ENCODE data around the gene NCKAP5.
"Not testable (repeated sequence)": the region's sequence is repeated elsewhere in the genome, so short reads cannot be mapped to it uniquely, and the experiment has no call there.

DNA sequence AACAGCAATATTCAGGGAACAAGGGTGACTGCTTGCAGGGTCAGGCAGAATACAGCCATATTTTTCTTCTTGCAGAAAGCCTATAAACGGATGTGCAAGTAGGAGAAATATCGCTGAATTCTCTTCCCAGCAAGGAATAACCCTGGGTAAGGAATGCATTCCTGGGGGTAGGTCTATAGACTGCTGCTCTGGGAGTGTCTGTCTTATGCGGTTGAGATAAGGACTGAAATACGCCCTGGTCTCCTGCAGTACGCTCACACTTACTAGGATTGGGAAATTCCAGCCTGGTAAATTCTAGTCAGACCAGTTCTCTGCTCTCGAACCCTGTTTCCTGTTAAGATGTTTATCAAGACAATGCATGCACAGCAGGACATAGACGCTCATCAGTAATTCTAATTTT lies 361.6 kb downstream of the NCKAP5 start:
- TF ChIP-seq, protein P1, sequence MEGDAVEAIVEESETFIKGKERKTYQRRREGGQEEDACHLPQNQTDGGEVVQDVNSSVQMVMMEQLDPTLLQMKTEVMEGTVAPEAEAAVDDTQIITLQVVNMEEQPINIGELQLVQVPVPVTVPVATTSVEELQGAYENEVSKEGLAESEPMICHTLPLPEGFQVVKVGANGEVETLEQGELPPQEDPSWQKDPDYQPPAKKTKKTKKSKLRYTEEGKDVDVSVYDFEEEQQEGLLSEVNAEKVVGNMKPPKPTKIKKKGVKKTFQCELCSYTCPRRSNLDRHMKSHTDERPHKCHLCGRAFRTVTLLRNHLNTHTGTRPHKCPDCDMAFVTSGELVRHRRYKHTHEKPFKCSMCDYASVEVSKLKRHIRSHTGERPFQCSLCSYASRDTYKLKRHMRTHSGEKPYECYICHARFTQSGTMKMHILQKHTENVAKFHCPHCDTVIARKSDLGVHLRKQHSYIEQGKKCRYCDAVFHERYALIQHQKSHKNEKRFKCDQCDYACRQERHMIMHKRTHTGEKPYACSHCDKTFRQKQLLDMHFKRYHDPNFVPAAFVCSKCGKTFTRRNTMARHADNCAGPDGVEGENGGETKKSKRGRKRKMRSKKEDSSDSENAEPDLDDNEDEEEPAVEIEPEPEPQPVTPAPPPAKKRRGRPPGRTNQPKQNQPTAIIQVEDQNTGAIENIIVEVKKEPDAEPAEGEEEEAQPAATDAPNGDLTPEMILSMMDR (IDR thresholded peaks at IDR 0.05 in 8 of 11, conservative IDR thresholded peaks at IDR 0.05 in 3 of 11): not testable (repeated sequence)
- not testable (repeated sequence) for TF ChIP-seq POLR2AphosphoS5 (IDR thresholded peaks at IDR 0.05)

Measured in spleen (tissue), 7 donors.